Subcutaneous adipose tissue (tissue), 4 donors: Measurements from ENCODE around the gene SMYD5. TPM values are rescaled to one million over a fixed set of nuclear protein-coding genes. Genes with fewer than 3 reads are reported as not detected.

Source experiments
- total RNA-seq, 4 donors: library from RNA; depleted of rRNA; stranded (reverse); fragments of >200 nt; gene quantifications; one replicate each; pipeline ENCODE4 v1.1.0, GENCODE V29; 2016
- TF ChIP-seq, protein P1 (sequence below): fragments of 450-650 bp; IDR thresholded peaks from one replicate; pipeline ENCODE4 v1.5.1; 2016; ENCODE audit warnings: low read depth, mild to moderate bottlenecking, control low read depth, antibody characterized with exemption, moderate library complexity

The SMYD5 gene
- total RNA-seq, 4 donors from 2014 or later = 10.4 to 13.5 (median 11.0) TPM

DNA sequence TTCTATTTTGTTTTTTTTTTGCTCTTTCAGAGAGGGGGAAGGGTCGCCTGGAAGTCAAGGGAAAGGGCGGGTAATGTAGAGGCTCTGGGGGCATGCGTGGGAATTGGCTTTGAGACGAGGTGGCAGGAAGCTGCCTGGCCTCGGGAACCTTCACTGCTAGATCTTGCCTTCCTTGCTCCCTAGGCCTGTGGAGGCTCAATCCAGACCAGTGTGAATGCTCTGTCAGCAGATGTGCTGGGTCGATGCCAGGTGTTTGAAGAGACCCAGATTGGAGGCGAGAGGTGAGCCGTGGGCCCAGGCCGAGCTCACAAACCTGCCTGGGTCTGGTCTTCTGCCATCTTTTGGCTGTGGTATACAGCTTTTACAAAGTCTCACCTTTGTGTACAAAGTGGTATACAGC lies 35.6 kb downstream of the SMYD5 start:
- TF ChIP-seq, protein P1, sequence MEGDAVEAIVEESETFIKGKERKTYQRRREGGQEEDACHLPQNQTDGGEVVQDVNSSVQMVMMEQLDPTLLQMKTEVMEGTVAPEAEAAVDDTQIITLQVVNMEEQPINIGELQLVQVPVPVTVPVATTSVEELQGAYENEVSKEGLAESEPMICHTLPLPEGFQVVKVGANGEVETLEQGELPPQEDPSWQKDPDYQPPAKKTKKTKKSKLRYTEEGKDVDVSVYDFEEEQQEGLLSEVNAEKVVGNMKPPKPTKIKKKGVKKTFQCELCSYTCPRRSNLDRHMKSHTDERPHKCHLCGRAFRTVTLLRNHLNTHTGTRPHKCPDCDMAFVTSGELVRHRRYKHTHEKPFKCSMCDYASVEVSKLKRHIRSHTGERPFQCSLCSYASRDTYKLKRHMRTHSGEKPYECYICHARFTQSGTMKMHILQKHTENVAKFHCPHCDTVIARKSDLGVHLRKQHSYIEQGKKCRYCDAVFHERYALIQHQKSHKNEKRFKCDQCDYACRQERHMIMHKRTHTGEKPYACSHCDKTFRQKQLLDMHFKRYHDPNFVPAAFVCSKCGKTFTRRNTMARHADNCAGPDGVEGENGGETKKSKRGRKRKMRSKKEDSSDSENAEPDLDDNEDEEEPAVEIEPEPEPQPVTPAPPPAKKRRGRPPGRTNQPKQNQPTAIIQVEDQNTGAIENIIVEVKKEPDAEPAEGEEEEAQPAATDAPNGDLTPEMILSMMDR = no peak

DNA sequence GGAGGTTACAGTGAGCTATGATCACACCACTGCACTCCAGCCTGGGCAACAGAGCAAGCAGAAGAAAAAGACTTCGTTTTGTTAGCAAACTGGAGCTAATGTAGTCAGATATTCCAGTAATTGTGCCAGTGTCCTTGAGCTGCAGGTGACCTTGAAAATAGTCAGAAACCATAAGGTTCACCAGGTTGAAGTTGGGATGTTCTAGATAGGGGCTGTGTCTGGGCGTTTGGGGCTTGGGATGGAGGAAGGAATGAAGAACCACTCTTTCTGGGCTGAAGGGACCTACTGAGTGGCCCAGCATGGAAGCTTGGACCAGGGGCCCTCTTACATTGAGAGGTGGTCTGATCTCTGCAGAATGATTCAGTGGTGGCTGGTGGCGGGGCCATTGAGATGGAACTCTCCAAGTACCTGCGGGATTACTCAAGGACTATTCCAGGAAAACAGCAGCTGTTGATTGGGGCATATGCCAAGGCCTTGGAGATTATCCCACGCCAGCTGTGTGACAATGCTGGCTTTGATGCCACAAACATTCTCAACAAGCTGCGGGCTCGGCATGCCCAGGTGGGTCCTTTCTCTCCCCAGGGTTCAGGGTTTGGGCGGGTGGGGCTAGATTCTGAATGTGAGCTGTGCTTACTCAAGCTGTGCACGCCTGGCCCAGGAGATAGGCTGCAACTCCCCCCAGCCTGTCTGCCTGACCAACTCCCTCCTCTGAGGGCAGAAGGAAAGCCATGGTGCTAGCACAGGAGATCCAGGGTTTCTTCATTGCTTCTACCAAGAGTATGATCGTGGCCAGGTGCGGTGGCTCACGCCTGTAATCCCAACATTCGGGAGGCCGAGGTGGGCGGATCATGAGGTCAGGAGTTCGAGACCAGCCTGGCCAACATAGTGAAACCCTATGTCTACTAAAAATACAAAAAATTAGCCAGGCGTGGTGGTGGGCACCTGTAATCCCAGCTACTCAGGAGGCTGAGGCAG lies 37.1 kb downstream of the SMYD5 start:
- TF ChIP-seq, protein P1 = no peak

DNA sequence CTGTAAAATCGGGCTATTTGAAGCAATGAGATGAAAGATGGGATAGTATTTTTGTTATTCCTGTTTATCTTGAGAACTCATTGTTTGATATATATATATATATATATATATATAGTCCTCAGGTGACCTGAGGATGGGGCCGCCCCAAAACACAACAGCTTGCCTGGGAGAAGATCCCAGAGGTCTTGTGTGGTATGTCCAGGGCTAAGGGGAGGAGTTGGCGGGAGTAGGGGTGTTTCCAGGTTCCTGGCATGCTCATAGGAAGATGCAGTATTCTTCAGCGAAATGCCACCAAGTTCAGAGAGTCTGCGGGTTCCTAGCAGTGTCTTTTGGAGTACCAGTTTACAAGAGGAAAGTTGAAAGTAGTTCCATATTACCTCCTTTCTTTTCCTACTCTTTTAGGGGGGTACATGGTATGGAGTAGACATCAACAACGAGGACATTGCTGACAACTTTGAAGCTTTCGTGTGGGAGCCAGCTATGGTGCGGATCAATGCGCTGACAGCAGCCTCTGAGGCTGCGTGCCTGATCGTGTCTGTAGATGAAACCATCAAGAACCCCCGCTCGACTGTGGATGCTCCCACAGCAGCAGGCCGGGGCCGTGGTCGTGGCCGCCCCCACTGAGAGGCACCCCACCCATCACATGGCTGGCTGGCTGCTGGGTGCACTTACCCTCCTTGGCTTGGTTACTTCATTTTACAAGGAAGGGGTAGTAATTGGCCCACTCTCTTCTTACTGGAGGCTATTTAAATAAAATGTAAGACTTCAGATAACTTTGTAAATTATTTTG lies 38.4 kb downstream of the SMYD5 start:
- TF ChIP-seq, protein P1 = no peak

DNA sequence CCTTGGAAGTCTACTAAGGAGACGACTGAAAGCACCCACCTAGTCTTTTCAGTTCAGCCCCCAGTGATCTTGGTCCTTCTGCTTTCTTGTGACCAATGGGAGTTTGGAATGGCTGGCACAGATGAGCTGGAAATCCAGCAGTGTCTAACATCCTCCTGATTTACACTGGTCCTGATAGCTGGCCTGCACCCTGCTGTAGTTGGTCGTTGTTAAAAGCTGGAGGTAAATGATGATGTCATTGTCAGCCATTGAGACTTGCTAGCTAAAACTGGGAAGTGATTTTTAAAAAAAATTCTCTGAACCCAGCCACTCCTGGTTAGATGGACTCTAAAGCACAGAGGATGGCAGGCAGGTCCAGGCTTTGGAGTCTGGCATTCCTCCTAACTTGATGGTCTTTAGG lies 39.4 kb downstream of the SMYD5 start:
- TF ChIP-seq, protein P1 = no peak

DNA sequence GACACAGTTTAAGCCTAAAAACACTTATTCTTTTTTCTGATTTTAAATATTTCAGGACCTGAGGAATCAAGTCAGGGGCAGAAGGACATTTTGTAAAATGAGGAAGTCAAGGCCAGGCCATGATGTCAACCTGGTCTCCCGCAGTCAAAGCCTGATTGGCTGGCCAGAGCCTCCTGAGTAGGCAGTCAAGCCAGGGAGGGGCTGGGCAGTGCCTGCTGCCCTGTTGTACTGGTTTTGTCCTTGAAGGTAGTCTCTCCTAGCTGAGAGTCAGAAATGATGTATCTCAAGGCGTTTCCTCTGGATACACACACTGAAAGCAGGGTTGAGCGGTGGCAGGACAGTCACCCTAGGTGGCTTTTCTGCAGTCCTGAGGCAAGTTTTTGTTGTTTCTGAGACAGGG lies 39.9 kb downstream of the SMYD5 start:
- TF ChIP-seq, protein P1 = no peak

DNA sequence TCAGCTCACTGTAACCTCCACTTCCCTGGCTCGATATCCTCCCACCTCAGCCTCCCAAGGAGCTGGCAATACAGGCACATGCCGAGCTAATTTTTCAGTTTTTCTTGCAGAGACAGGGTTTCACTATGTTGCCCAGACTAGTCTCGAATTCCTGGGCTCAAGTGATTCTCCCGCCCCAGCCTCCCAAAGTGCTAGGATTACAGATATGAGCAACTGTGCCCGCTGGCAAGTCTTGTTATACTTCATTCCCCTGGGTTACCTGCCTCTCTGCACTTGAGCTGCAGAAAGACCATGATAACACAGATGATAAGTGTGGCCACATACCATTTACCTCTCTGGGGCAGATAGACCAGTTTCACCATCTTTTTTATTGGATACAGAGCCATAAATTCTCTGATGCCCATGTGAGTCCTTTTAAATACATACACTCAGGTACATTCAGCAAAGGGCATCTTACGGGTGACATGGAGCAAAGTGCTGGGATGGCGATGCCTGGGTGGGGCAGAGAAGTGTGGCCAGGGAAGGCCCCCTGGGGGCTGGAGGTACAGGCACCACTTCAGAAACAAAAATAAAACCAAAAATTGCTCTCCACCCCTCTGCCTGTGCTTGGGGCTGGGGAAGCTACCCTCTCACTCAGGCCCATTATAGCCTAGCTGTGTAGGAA lies 40.4 kb downstream of the SMYD5 start:
- TF ChIP-seq, protein P1 = no peak
